SU-DHL-6 (cell line): Measurements from ENCODE around the gene LRCH1.

ENCODE experiments used
- H2AFZ ChIP-seq: fragments of 200-600 bp; sonication (generic); 2 replicates; pipeline ENCODE4 v1.6.1; 2014; ENCODE audit warnings: low read depth, mild to moderate bottlenecking, moderate library complexity, mixed read lengths, antibody characterized with exemption, low read length; ENCODE audit not compliant: severe bottlenecking
- H3F3A ChIP-seq: fragments of 200-600 bp; shearing (Covaris generic); 2 replicates; pipeline ENCODE4 v1.6.0; 2016; ENCODE audit warnings: antibody characterized with exemption, mild to moderate bottlenecking; ENCODE audit not compliant: insufficient read depth
- H3K27ac ChIP-seq: fragments of 200-600 bp; sonication (generic); 2 replicates; pipeline ENCODE4 v1.5.1; 2016; ENCODE audit warnings: low read depth, mild to moderate bottlenecking, low read length, moderate library complexity, mixed read lengths
- H3K27me3 ChIP-seq: fragments of 200-600 bp; sonication (generic), shearing (Covaris generic); 2 replicates; pipeline ENCODE4 v1.6.0; 2014; ENCODE audit warnings: mild to moderate bottlenecking, low read length
- H3K36me3 ChIP-seq: fragments of 200-600 bp; sonication (generic); 2 replicates; pipeline ENCODE4 v1.6.1; 2014; ENCODE audit warnings: mild to moderate bottlenecking, low read length, mixed read lengths
- H3K4me2 ChIP-seq: fragments of 300-600, 200-600 bp; shearing (Covaris generic), sonication (generic); 2 replicates; pipeline ENCODE4 v1.6.0; 2014; ENCODE audit warnings: low read length, low read depth, mild to moderate bottlenecking; ENCODE audit not compliant: poor library complexity, severe bottlenecking
- H3K4me3 ChIP-seq: fragments of 200-600 bp; sonication (generic); 2 replicates; pipeline ENCODE4 v1.5.1; 2014; ENCODE audit warnings: antibody characterized with exemption, low read length, mild to moderate bottlenecking, mixed read lengths; ENCODE audit not compliant: insufficient read depth, poor library complexity, severe bottlenecking
- H3K79me2 ChIP-seq: fragments of 200-600 bp; sonication (generic); 2 replicates; pipeline ENCODE4 v1.6.1; 2014; ENCODE audit warnings: mild to moderate bottlenecking, low read length, moderate library complexity; ENCODE audit not compliant: insufficient read depth
- H3K9ac ChIP-seq: fragments of 200-600 bp; sonication (generic); 2 replicates; pipeline ENCODE4 v1.7.0; 2014; ENCODE audit warnings: mild to moderate bottlenecking, low read length
- H3K9me2 ChIP-seq: fragments of 200-600 bp; sonication (generic); replicated peaks from 2 replicates; pipeline ENCODE4 v1.6.1; 2014; ENCODE audit warnings: low read length; ENCODE audit not compliant: insufficient read depth
- H3K9me3 ChIP-seq: fragments of 200-600 bp; sonication (generic); 2 replicates; pipeline ENCODE4 v1.6.1; 2014; ENCODE audit warnings: low read length, mixed read lengths; ENCODE audit not compliant: insufficient read depth
- H4K20me1 ChIP-seq: fragments of 200-600 bp; sonication (generic); 2 replicates; pipeline ENCODE4 v1.6.1; 2014; ENCODE audit warnings: low read depth, mild to moderate bottlenecking, antibody characterized with exemption, low read length, moderate library complexity, mixed read lengths
- CTCF ChIP-seq: fragments of 200-600 bp; sonication (generic); IDR thresholded peaks from one replicate; pipeline ENCODE4 v1.5.1; 2017; ENCODE audit warnings: antibody characterized with exemption, mild to moderate bottlenecking, low read length, moderate library complexity; ENCODE audit not compliant: insufficient read depth, poor library complexity, severe bottlenecking
- EZH2phosphoT487 ChIP-seq: fragments of 200-600 bp; sonication (generic), shearing (Covaris generic); conservative IDR thresholded peaks from 2 replicates; pipeline ENCODE4 v1.6.1; 2018; ENCODE audit warnings: mild to moderate bottlenecking, antibody characterized with exemption, low read length, moderate library complexity, mixed read lengths

LRCH1 gene

GRCh38 chr13:46667687-46668281 lies 114.8 kb downstream of the LRCH1 start:
- Histone ChIP-seq H3F3A (no peaks in the 10 kb centered on the region), H3K9me3 (no peaks in the 10 kb centered on the region), H3K9ac (no peak overlapping the region), H3K9me2 (no peaks in the 10 kb centered on the region), H2AFZ (no peak overlapping the region), H4K20me1 (no peaks in the 10 kb centered on the region; the same call in 1 of the 2 replicates), H3K27me3 (no peaks in the 10 kb centered on the region), H3K4me2 (peak overlapping the region; percentile 66), H3K27ac (peak overlapping the region; percentile 42), H3K36me3 (no peaks in the 10 kb centered on the region), H3K4me3 (no peak overlapping the region), H3K79me2 (peaks cover 18% of the 10 kb centered on the region; the same call in 1 of the 2 replicates)
- no peak for TF ChIP-seq CTCF
- TF ChIP-seq EZH2phosphoT487: no peak

- no peak overlapping the region for H3K4me3 ChIP-seq
- no peaks in the 10 kb centered on the region for H3F3A ChIP-seq
- no peaks in the 10 kb centered on the region; the same call in 1 of the 2 replicates for H4K20me1 ChIP-seq
- H3K79me2 ChIP-seq: peaks cover 18% of the 10 kb centered on the region; the same call in 1 of the 2 replicates
- H3K27ac ChIP-seq: peak overlapping the region; percentile 42
- H2AFZ ChIP-seq: no peak overlapping the region
- H3K9me3 ChIP-seq: no peaks in the 10 kb centered on the region
- no peaks in the 10 kb centered on the region for H3K27me3 ChIP-seq
- no peaks in the 10 kb centered on the region for H3K36me3 ChIP-seq
- H3K9me2 ChIP-seq: no peaks in the 10 kb centered on the region
- no peak overlapping the region for H3K9ac ChIP-seq
- no peak for TF ChIP-seq CTCF
- TF ChIP-seq EZH2phosphoT487: no peak
- peak overlapping the region; percentile 66 for H3K4me2 ChIP-seq
These were observed 115.3 kb downstream of the LRCH1 start for GRCh38 chr13:46668302-46668720.

GRCh38 chr13:46668931-46669525 lies 116.1 kb downstream of the LRCH1 start:
- TF ChIP-seq EZH2phosphoT487 (no peak), CTCF (no peak)
- no peaks in the 10 kb centered on the region for H3K36me3 ChIP-seq
- H3K9ac ChIP-seq: no peak overlapping the region
- no peaks in the 10 kb centered on the region for H3K27me3 ChIP-seq
- peaks cover 11% of the 10 kb centered on the region; the same call in 1 of the 2 replicates for H3K79me2 ChIP-seq
- no peaks in the 10 kb centered on the region for H3K9me2 ChIP-seq
- no peak overlapping the region for H3K4me2 ChIP-seq
- H3K27ac ChIP-seq: no peak overlapping the region
- no peak overlapping the region for H3K4me3 ChIP-seq
- no peaks in the 10 kb centered on the region for H3F3A ChIP-seq
- no peaks in the 10 kb centered on the region for H3K9me3 ChIP-seq
- H4K20me1 ChIP-seq: no peaks in the 10 kb centered on the region
- H2AFZ ChIP-seq: no peak overlapping the region
